Keratinocyte (primary cell): ENCODE results near the gene FDXR. TPM values are rescaled to one million over a fixed set of nuclear protein-coding genes. Genes with fewer than 3 reads are reported as not detected.
"Not testable (repeated sequence)": the region's sequence is repeated elsewhere in the genome, so short reads cannot be mapped to it uniquely, and the experiment has no call there.

Experiments
- DNase-seq: peaks from one replicate; pipeline ENCODE4 v3.0.0-alpha.2; 2011; ENCODE audit warnings: low read depth, missing footprints, low spot score
- FAIRE-seq: peaks from 2 replicates; lab custom pipeline; 2011; peaks lifted over from hg19 to GRCh38; lab: Jason Lieb, UNC
- H2AFZ ChIP-seq: 2 replicates; pipeline ENCODE4 v1.6.0; 2012; ENCODE audit warnings: low read length, control low read depth, inconsistent platforms; ENCODE audit not compliant: control insufficient read depth
- H3K27ac ChIP-seq: 2 replicates; pipeline ENCODE4 v1.5.1; 2011; ENCODE audit warnings: low read length; ENCODE audit not compliant: control insufficient read depth, insufficient read depth
- H3K27me3 ChIP-seq: 3 replicates; pipeline ENCODE4 v1.6.0; 2011; ENCODE audit warnings: low read length; ENCODE audit not compliant: control insufficient read depth, insufficient read depth; ENCODE audit errors: extremely low read depth
- H3K36me3 ChIP-seq, 2 experiments: 2 replicates in 1 of 2; 3 replicates in 1 of 2; pipeline ENCODE4 v1.5.1; 2011; ENCODE audit warnings: low read length in 2 of 2, mild to moderate bottlenecking in 1 of 2; ENCODE audit not compliant: control insufficient read depth in 2 of 2, insufficient read depth in 2 of 2; ENCODE audit errors: extremely low read depth in 1 of 2
- H3K4me1 ChIP-seq: 3 replicates; pipeline ENCODE4 v1.5.1; 2011; ENCODE audit warnings: low read length; ENCODE audit not compliant: control insufficient read depth, insufficient read depth; ENCODE audit errors: extremely low read depth
- H3K4me2 ChIP-seq: 3 replicates; pipeline ENCODE4 v1.6.0; 2011; ENCODE audit warnings: low read depth, low read length; ENCODE audit not compliant: control insufficient read depth, insufficient read depth; ENCODE audit errors: extremely low read depth
- H3K4me3 ChIP-seq, 3 experiments: fragments of 200-600 bp in 1 of 3; sonication (generic) in 1 of 3; 2 replicates in 2 of 3; 3 replicates in 1 of 3; pipeline ENCODE4 v1.5.1; 2011 to 2016; ENCODE audit warnings: low read length in 3 of 3, mild to moderate bottlenecking in 3 of 3, control low read depth in 2 of 3, inconsistent platforms in 1 of 3, low read depth in 1 of 3, mixed read lengths in 1 of 3, mixed run types in 1 of 3, moderate library complexity in 1 of 3; ENCODE audit not compliant: control insufficient read depth in 2 of 3, insufficient read depth in 2 of 3; ENCODE audit errors: extremely low read depth in 1 of 3
- H3K79me2 ChIP-seq: 2 replicates; pipeline ENCODE4 v1.6.0; 2012; ENCODE audit warnings: low read length; ENCODE audit not compliant: control insufficient read depth, insufficient read depth
- H3K9ac ChIP-seq: 3 replicates; pipeline ENCODE4 v1.6.0; 2011; ENCODE audit warnings: low read length; ENCODE audit not compliant: control insufficient read depth, insufficient read depth; ENCODE audit errors: extremely low read depth
- H3K9me1 ChIP-seq: 3 replicates; pipeline ENCODE4 v1.6.0; 2011; ENCODE audit warnings: low read length; ENCODE audit not compliant: control insufficient read depth, insufficient read depth; ENCODE audit errors: extremely low read depth
- H3K9me3 ChIP-seq: 2 replicates; pipeline ENCODE4 v1.5.1; 2012; ENCODE audit warnings: low read depth, low read length; ENCODE audit not compliant: control insufficient read depth
- H4K20me1 ChIP-seq: 3 replicates; pipeline ENCODE4 v1.6.0; 2011; ENCODE audit warnings: low read length; ENCODE audit not compliant: control insufficient read depth, insufficient read depth; ENCODE audit errors: extremely low read depth
- CTCF ChIP-seq, 3 experiments: IDR thresholded peaks in 1 of 3; conservative IDR thresholded peaks in 1 of 3; optimal IDR thresholded peaks in 1 of 3; 2 replicates in 2 of 3; 3 replicates in 1 of 3; pipeline versions ENCODE3 to v1.5.1; 2011; ENCODE audit warnings: low read length in 3 of 3, mild to moderate bottlenecking in 3 of 3, moderate library complexity in 2 of 3, control low read depth in 1 of 3, inconsistent platforms in 1 of 3; ENCODE audit not compliant: insufficient read depth in 2 of 3; ENCODE audit errors: extremely low read depth in 1 of 3
- EZH2 ChIP-seq: IDR thresholded peaks from one replicate; pipeline ENCODE4 v1.6.1; 2012; ENCODE audit warnings: inconsistent platforms, mild to moderate bottlenecking, low read length, moderate library complexity
- dilution Hi-C: fragments of 300-500 bp; cut with MboI; formaldehyde crosslinking; loops from one replicate; pipeline ENCODE4 v1.7.0; 2020; ENCODE audit warnings: low sequenced_read_pairs; ENCODE audit not compliant: extremely low pct_ligation_motif_present
- polyA plus RNA-seq, 5 experiments: library from polyadenylated mRNA; depleted of rRNA in 3 of 5; stranded (reverse) in 3 of 5; stranded (forward) in 1 of 5; unstranded in 1 of 5; fragments of >200 nt; gene quantifications; 1 replicate in 1 of 5; 2 replicates in 3 of 5; 3 replicates in 1 of 5; pipeline versions ENCODE4 v1.2.1 to v1.2.3, GENCODE V29; 2011 to 2012; ENCODE audit warnings: missing spikeins in 2 of 5, low read depth in 1 of 5, low replicate concordance in 1 of 5

FDXR gene
- polyA plus RNA-seq, 1 donor (not counting 4 experiments of a cell fraction or from before 2014, with no cell fraction given), result 12.0 TPM

GRCh38 chr17:74871356-74872076 lies 1.3 kb downstream of the FDXR start:
- H3K27me3 ChIP-seq, result no peaks in the 10 kb centered on the region
- peak overlapping the region; percentile 77 to 95 (median 92) for H3K4me3 ChIP-seq
- H3K27ac ChIP-seq, result no peak overlapping the region
- TF ChIP-seq CTCF (optimal IDR thresholded peaks at IDR 0.05 in 1 of 3, IDR thresholded peaks at IDR 0.05 in 1 of 3, conservative IDR thresholded peaks at IDR 0.05 in 1 of 3; ENCODE audit: extremely low read depth in 1 of 3, insufficient read depth in 2 of 3, low read length in 3 of 3) (no peak), EZH2 (no peak)
- peaks cover 21% of the 10 kb centered on the region for H3K4me1 ChIP-seq
- peak overlapping the region; percentile 87 for H3K4me2 ChIP-seq
- no peaks in the 10 kb centered on the region for H3K9me3 ChIP-seq
- no peak for DNase-seq
- H3K36me3 ChIP-seq, result peaks cover 0 to 2% of the 10 kb centered on the region in 2 experiments
- H4K20me1 ChIP-seq, result no peaks in the 10 kb centered on the region
- FAIRE-seq, result no peak
- H3K79me2 ChIP-seq, result peaks cover 8% of the 10 kb centered on the region
- H2AFZ ChIP-seq, result no peak overlapping the region
- no peaks in the 10 kb centered on the region for H3K9me1 ChIP-seq
- dilution Hi-C loops, result no loop called here
- no peak overlapping the region for H3K9ac ChIP-seq

GRCh38 chr17:74870512-74870911 lies 2.3 kb downstream of the FDXR start:
- Histone ChIP-seq H3K36me3 (peaks cover 0 to 2% of the 10 kb centered on the region in 2 experiments), H3K4me1 (peaks cover 21% of the 10 kb centered on the region), H2AFZ (no peak overlapping the region), H3K4me3 (no peak overlapping the region), H3K27ac (no peak overlapping the region), H3K9me3 (no peaks in the 10 kb centered on the region), H3K4me2 (no peak overlapping the region), H3K79me2 (peaks cover 8% of the 10 kb centered on the region), H3K27me3 (no peaks in the 10 kb centered on the region), H3K9me1 (no peaks in the 10 kb centered on the region), H4K20me1 (no peaks in the 10 kb centered on the region), H3K9ac (no peak overlapping the region)
- dilution Hi-C loops, result no loop called here
- TF ChIP-seq EZH2 (no peak), CTCF (optimal IDR thresholded peaks at IDR 0.05 in 1 of 3, IDR thresholded peaks at IDR 0.05 in 1 of 3, conservative IDR thresholded peaks at IDR 0.05 in 1 of 3; ENCODE audit: extremely low read depth in 1 of 3, insufficient read depth in 2 of 3, low read length in 3 of 3) (no peak)
- no peak for DNase-seq
- FAIRE-seq, result no peak

- H3K4me1 ChIP-seq, result peaks cover 21% of the 10 kb centered on the region
- H3K9ac ChIP-seq, H3K27ac ChIP-seq, H3K27me3 ChIP-seq, DNase-seq, H3K9me3 ChIP-seq, H3K9me1 ChIP-seq, H3K4me3 ChIP-seq, H4K20me1 ChIP-seq, H3K4me2 ChIP-seq, H3K79me2 ChIP-seq, FAIRE-seq, dilution Hi-C loops, H3K36me3 ChIP-seq, H2AFZ ChIP-seq: not testable (repeated sequence)
These were observed 2.8 kb downstream of the FDXR start for GRCh38 chr17:74870028-74870427.
